HepG2 (cell line): ENCODE data around the gene BANP. TPM values are rescaled to one million over a fixed set of nuclear protein-coding genes. Genes with fewer than 3 reads are reported as not detected.
"Not testable (repeated sequence)": the region's sequence is repeated elsewhere in the genome, so short reads cannot be mapped to it uniquely, and the experiment has no call there.

Source experiments
- ATAC-seq: fragments of 200-7000 bp; cut with Tn5 transposase; 3 replicates; pipeline ENCODE4 v1.9.1; 2020; ENCODE audit warnings: mild to moderate bottlenecking, moderate library complexity
- BruUV-seq: library from RNA; stranded (reverse); fragments of 400-500 nt; replicated peaks from 2 replicates; lab custom pipeline; 2021; lab: Mats Ljungman, UMichigan
- CTCF ChIA-PET: fragments of 300-600 bp; formaldehyde crosslinking; extraction: SDS; loops from one replicate; lab custom pipeline; 2021; ENCODE audit warnings: low total read pairs, inconsistent platforms, low intra/inter-chr PET ratio; lab: Yijun Ruan, JAX
- POLR2A ChIA-PET: fragments of 350-600 bp; sonication (Branson Sonifier 250); formaldehyde crosslinking; loops from one replicate; lab custom pipeline; 2020; ENCODE audit warnings: antibody characterized with exemption, inconsistent platforms; lab: Yijun Ruan, JAX
- DNase-seq: peaks from one replicate; pipeline ENCODE4 v3.0.0-alpha.2; 2015; ENCODE audit warnings: low spot score
- FAIRE-seq: peaks from 3 replicates; lab custom pipeline; 2011; peaks lifted over from hg19 to GRCh38; lab: Jason Lieb, UNC
- H2AFZ ChIP-seq: one replicate; pipeline ENCODE4 v1.6.1; 2011; ENCODE audit warnings: low read length, inconsistent platforms
- H3K27ac ChIP-seq: fragments of 300-600 bp; 3 replicates; pipeline ENCODE4 v1.8.0; 2011; ENCODE audit warnings: mixed run types, mild to moderate bottlenecking, mixed read lengths, low read length, inconsistent platforms; ENCODE audit not compliant: insufficient read depth; ENCODE audit errors: extremely low read length
- H3K27me3 ChIP-seq, 2 experiments: fragments of 200-600 bp in 1 of 2; 2 replicates in 1 of 2; 3 replicates in 1 of 2; pipeline versions ENCODE4 v1.6.0 to v1.8.0; 2011; ENCODE audit warnings: low read length in 2 of 2, mild to moderate bottlenecking in 2 of 2, moderate library complexity in 2 of 2, inconsistent platforms in 1 of 2; ENCODE audit not compliant: insufficient read depth in 2 of 2, control insufficient read depth in 1 of 2
- H3K36me3 ChIP-seq, 2 experiments: fragments of 200-600 bp in 1 of 2; replicated peaks in 1 of 2; 2 replicates in 1 of 2; 3 replicates in 1 of 2; pipeline versions ENCODE4 v1.5.1 to v1.8.0; 2011; ENCODE audit warnings: low read length in 2 of 2, inconsistent platforms in 1 of 2; ENCODE audit not compliant: insufficient read depth in 2 of 2, control insufficient read depth in 1 of 2
- H3K4me1 ChIP-seq: 2 replicates; pipeline ENCODE4 v1.5.1; 2012; ENCODE audit warnings: low read length, inconsistent platforms; ENCODE audit not compliant: insufficient read depth
- H3K4me2 ChIP-seq: 2 replicates; pipeline ENCODE4 v1.6.0; 2011; ENCODE audit warnings: low read depth, low read length, inconsistent platforms
- H3K4me3 ChIP-seq, 3 experiments: fragments of 200-600 bp in 1 of 3; sonication (generic), shearing (Covaris generic) in 1 of 3; replicated peaks in 1 of 3; 2 replicates each; pipeline ENCODE4 v1.5.1; 2011 to 2016; ENCODE audit warnings: low read length in 3 of 3, inconsistent platforms in 2 of 3, low read depth in 2 of 3, mild to moderate bottlenecking in 2 of 3, control low read depth in 1 of 3, mixed read lengths in 1 of 3; ENCODE audit not compliant: insufficient read depth in 1 of 3
- H3K79me2 ChIP-seq: one replicate; pipeline ENCODE4 v1.6.1; 2011; ENCODE audit warnings: low read length, inconsistent platforms; ENCODE audit not compliant: insufficient read depth
- H3K9ac ChIP-seq: 2 replicates; pipeline ENCODE4 v1.6.0; 2011; ENCODE audit warnings: mild to moderate bottlenecking, low read depth, low read length, inconsistent platforms; ENCODE audit not compliant: insufficient read depth
- H3K9me3 ChIP-seq: 2 replicates; pipeline ENCODE4 v1.5.1; 2012; ENCODE audit warnings: mild to moderate bottlenecking, low read length
- H4K20me1 ChIP-seq: 2 replicates; pipeline ENCODE4 v1.6.0; 2011; ENCODE audit warnings: inconsistent platforms, mild to moderate bottlenecking, low read length, moderate library complexity; ENCODE audit not compliant: insufficient read depth
- HINFP ChIP-seq: sonication (generic); formaldehyde crosslinking; IDR thresholded peaks from 2 replicates; pipeline ENCODE4 v1.4.0; 2020; ENCODE audit warnings: low read depth, mild to moderate bottlenecking, missing genetic modification reagents
- ZBTB3 ChIP-seq: sonication (generic); formaldehyde crosslinking; IDR thresholded peaks from 2 replicates; pipeline ENCODE4 v1.4.0; 2020; ENCODE audit warnings: low read depth, mild to moderate bottlenecking, moderate library complexity, missing genetic modification reagents, borderline replicate concordance
- WGBS: methylation state at CpG from one replicate; pipeline ENCODE4 v1.1.6; 2017; ENCODE audit warnings: low lambda C conversion rate; 5-methylcytosine and 5-hydroxymethylcytosine counted together
- in situ Hi-C: cut with HindIII; loops from 2 replicates; pipeline ENCODE4 v1.10.0; 2017; ENCODE audit warnings: low pct_unique_long_range_greater_than_20kb; ENCODE audit not compliant: extremely low pct_ligation_motif_present
- intact Hi-C: fragments of 100-400 bp; cut with micrococcal nuclease; formaldehyde crosslinking; loops from one replicate; pipeline ENCODE4 v1.10.0; 2022; ENCODE audit not compliant: unreplicated experiment
- polyA plus RNA-seq, 8 experiments: library from polyadenylated mRNA; depleted of rRNA in 3 of 8; stranded (reverse) in 7 of 8; unstranded in 1 of 8; fragments of >200 nt; fragmentation: Illumina TruSeq in 4 of 8; extraction: Trizol in 4 of 8; gene quantifications; 2 replicates each; pipeline versions ENCODE4 v1.2.1 to v1.2.3, GENCODE V29; 2011 to 2016; ENCODE audit warnings: low read depth in 4 of 8, missing spikeins in 1 of 8, mixed read lengths in 1 of 8; ENCODE audit not compliant: insufficient read depth in 1 of 8
- total RNA-seq, 5 experiments: library from RNA; depleted of rRNA; stranded (reverse); fragments of >200 nt; fragmentation: Illumina TruSeq; extraction: Trizol; gene quantifications; 2 replicates each; pipeline ENCODE4 v1.2.3, GENCODE V29; 2016; ENCODE audit warnings: low read depth in 1 of 5

BANP gene
- total and polyA plus RNA-seq, 2 of the 13 experiments (the other 11 are each of a cell fraction or from before 2014, with no cell fraction given), result 20.2 to 23.8 TPM

- TF ChIP-seq HINFP (CRISPR knock-in tag), result no peak
- no peak for TF ChIP-seq ZBTB3 (CRISPR knock-in tag)
Observed at GRCh38 chr16:87979352-87979751, 28.1 kb downstream of the BANP start (continued).

DNA sequence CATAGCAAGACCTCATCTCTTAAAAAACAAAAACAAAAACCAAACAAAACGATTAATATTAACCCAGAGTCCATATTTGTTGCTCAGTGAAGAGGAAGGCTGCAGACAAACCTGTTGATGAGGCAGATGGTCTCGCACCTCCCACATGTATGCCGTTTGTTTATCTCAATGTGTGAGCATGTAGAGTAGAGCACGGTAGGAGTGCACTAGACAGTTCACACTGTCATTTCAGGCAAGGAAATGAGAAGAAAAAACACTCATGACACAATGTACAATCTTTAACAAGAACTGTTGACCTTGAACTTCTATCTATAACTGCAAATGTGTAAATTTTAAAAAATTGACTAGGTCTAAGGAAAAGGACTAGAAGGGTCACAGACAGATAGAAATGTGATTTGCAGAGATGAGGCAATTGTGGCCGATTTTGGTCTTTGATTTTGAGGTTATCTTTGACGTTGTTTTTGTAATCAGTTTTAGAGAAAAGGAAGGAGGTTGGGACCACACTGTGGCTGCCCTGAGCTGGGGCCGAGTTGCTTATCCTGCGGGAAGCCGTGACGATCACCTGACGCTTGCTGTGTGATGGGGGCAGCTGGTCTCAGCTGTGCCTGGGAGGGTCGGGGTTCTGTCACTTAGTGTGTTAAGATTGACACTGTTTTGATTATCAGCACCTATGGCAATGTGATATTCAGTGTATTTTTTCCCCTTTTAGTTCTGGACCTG lies 28.8 kb downstream of the BANP start:
- H3K27me3 ChIP-seq, ATAC-seq, H3K9ac ChIP-seq, H4K20me1 ChIP-seq, H3K4me2 ChIP-seq, in situ Hi-C loops, BruUV-seq, POLR2A ChIA-PET, H3K4me3 ChIP-seq, FAIRE-seq, intact Hi-C loops, H3K27ac ChIP-seq, H2AFZ ChIP-seq, H3K79me2 ChIP-seq, DNase-seq, H3K9me3 ChIP-seq, CTCF ChIA-PET: not testable (repeated sequence)
- peaks cover 21% of the 10 kb centered on the region for H3K4me1 ChIP-seq
- H3K36me3 ChIP-seq, result peaks cover 10 to 25% of the 10 kb centered on the region in 2 experiments; a peak in 4 of 5 replicates
- 82% methylated on average over 12 of the region's 12 CpGs for WGBS

GRCh38 chr16:87981376-87981775 lies 30.1 kb downstream of the BANP start:
- H3K4me3 ChIP-seq, H4K20me1 ChIP-seq, CTCF ChIA-PET, POLR2A ChIA-PET, H3K9ac ChIP-seq, H3K27ac ChIP-seq, H3K27me3 ChIP-seq, H3K9me3 ChIP-seq, H3K4me2 ChIP-seq, DNase-seq, H3K79me2 ChIP-seq, ATAC-seq, in situ Hi-C loops, BruUV-seq, H2AFZ ChIP-seq, FAIRE-seq, intact Hi-C loops: not testable (repeated sequence)
- WGBS, result 84% methylated on average over 4 of the region's 4 CpGs
- H3K36me3 ChIP-seq, result peaks cover 11 to 29% of the 10 kb centered on the region in 2 experiments; a peak in 4 of 5 replicates
- H3K4me1 ChIP-seq, result peaks cover 25% of the 10 kb centered on the region
